Activated T-helper 1 cell treated with anti-CD3 and anti-CD28 coated beads, Interleukin-12 subunit alpha, Interleukin-12 subunit beta, Interleukin-2, Interleukin-4 antibody, amounts not matched to agents 30 ng/mL and 10 ng/mL and 1 ng/mL, durations not matched to agents 14 hours and 24 hours and 36 hours (primary cell): ENCODE measurements around the gene FBLN1. TPM values are rescaled to one million over a fixed set of nuclear protein-coding genes. Genes with fewer than 3 reads are reported as not detected.

Experiments
- DNase-seq: peaks from one replicate; pipeline ENCODE4 v3.0.0; 2021; ENCODE audit warnings: low spot score
- H3K27ac Mint-ChIP-seq: one replicate; pipeline ENCODE4 v1.8.0; 2021; ENCODE audit warnings: mild to moderate bottlenecking, mixed read lengths
- H3K27me3 Mint-ChIP-seq: one replicate; pipeline ENCODE4 v1.8.0; 2022; ENCODE audit warnings: mild to moderate bottlenecking, moderate library complexity, mixed read lengths; ENCODE audit not compliant: insufficient read depth
- H3K36me3 Mint-ChIP-seq: one replicate; pipeline ENCODE4 v1.8.0; 2021; ENCODE audit warnings: low read depth, mixed read lengths
- H3K4me1 Mint-ChIP-seq: one replicate; pipeline ENCODE4 v1.8.0; 2021; ENCODE audit warnings: low read depth, mixed read lengths
- H3K4me3 Mint-ChIP-seq: one replicate; pipeline ENCODE4 v1.8.0; 2021; ENCODE audit warnings: mild to moderate bottlenecking, moderate library complexity, mixed read lengths
- H3K9me3 Mint-ChIP-seq: one replicate; pipeline ENCODE4 v1.8.0; 2021; ENCODE audit warnings: mixed read lengths
- intact Hi-C: fragments of 100-400 bp; cut with micrococcal nuclease; formaldehyde crosslinking; loops from one replicate; pipeline ENCODE4 v1.15.1; 2024
- total RNA-seq: library from RNA; stranded (reverse); gene quantifications from 2 replicates; pipeline ENCODE4 v1.2.3, GENCODE V29; 2022

The FBLN1 gene
- total RNA-seq, 1 donor from 2014 or later = not detected

GRCh38 chr22:45638834-45639746 lies 136.4 kb downstream of the FBLN1 start:
- peaks cover 31% of the 10 kb centered on the region for H3K4me1 Mint-ChIP-seq
- H3K27ac Mint-ChIP-seq = peak overlapping the region; percentile 86
- H3K27me3 Mint-ChIP-seq = peaks cover 29% of the 10 kb centered on the region
- no peak for DNase-seq
- no peaks in the 10 kb centered on the region for H3K9me3 Mint-ChIP-seq
- H3K4me3 Mint-ChIP-seq = no peak overlapping the region
- intact Hi-C loops = no loop called here
- no peaks in the 10 kb centered on the region for H3K36me3 Mint-ChIP-seq

GRCh38 chr22:45639747-45640102 lies 137.0 kb downstream of the FBLN1 start:
- intact Hi-C loops = no loop called here
- Mint-ChIP-seq H3K27ac (no peak overlapping the region), H3K4me1 (peaks cover 31% of the 10 kb centered on the region), H3K27me3 (peaks cover 31% of the 10 kb centered on the region), H3K9me3 (no peaks in the 10 kb centered on the region), H3K36me3 (no peaks in the 10 kb centered on the region), H3K4me3 (no peak overlapping the region)
- no peak for DNase-seq

- peaks cover 37% of the 10 kb centered on the region for H3K27me3 Mint-ChIP-seq
- no peak for DNase-seq
- H3K9me3 Mint-ChIP-seq = no peaks in the 10 kb centered on the region
- H3K36me3 Mint-ChIP-seq = no peaks in the 10 kb centered on the region
- intact Hi-C loops = no loop called here
- H3K27ac Mint-ChIP-seq = no peak overlapping the region
- no peak overlapping the region for H3K4me3 Mint-ChIP-seq
- H3K4me1 Mint-ChIP-seq = peaks cover 31% of the 10 kb centered on the region
Observed at GRCh38 chr22:45640291-45640940, 137.7 kb downstream of the FBLN1 start.

- Mint-ChIP-seq H3K9me3 (no peaks in the 10 kb centered on the region), H3K27ac (no peak overlapping the region), H3K4me3 (no peak overlapping the region), H3K4me1 (peaks cover 31% of the 10 kb centered on the region), H3K36me3 (no peaks in the 10 kb centered on the region), H3K27me3 (peaks cover 42% of the 10 kb centered on the region)
- intact Hi-C loops = no loop called here
- DNase-seq = no peak
Observed at GRCh38 chr22:45640941-45641621, 138.4 kb downstream of the FBLN1 start.

- no peaks in the 10 kb centered on the region for H3K36me3 Mint-ChIP-seq
- no peak overlapping the region for H3K27ac Mint-ChIP-seq
- peaks cover 41% of the 10 kb centered on the region for H3K27me3 Mint-ChIP-seq
- DNase-seq = no peak
- H3K4me3 Mint-ChIP-seq = no peak overlapping the region
- H3K4me1 Mint-ChIP-seq = peaks cover 31% of the 10 kb centered on the region
- no peaks in the 10 kb centered on the region for H3K9me3 Mint-ChIP-seq
- intact Hi-C loops = no loop called here
Observed at GRCh38 chr22:45642986-45643385, 140.3 kb downstream of the FBLN1 start.

GRCh38 chr22:45644714-45645113 lies 142.0 kb downstream of the FBLN1 start:
- peaks cover 18% of the 10 kb centered on the region for H3K4me1 Mint-ChIP-seq
- DNase-seq = no peak
- H3K4me3 Mint-ChIP-seq = no peak overlapping the region
- no peaks in the 10 kb centered on the region for H3K9me3 Mint-ChIP-seq
- no peaks in the 10 kb centered on the region for H3K36me3 Mint-ChIP-seq
- H3K27me3 Mint-ChIP-seq = peaks cover 37% of the 10 kb centered on the region
- intact Hi-C loops = loop anchor here (1.0 to 2.0 kb wide), 2 partner anchors 66 to 220 kb away; no protein-coding TSS in a partner anchor
- H3K27ac Mint-ChIP-seq = no peak overlapping the region

- intact Hi-C loops = loop anchor here (1.0 to 2.0 kb wide), 2 partner anchors 66 to 219 kb away; no protein-coding TSS in a partner anchor
- Mint-ChIP-seq H3K4me3 (no peak overlapping the region), H3K27ac (no peak overlapping the region), H3K27me3 (peaks cover 37% of the 10 kb centered on the region), H3K36me3 (no peaks in the 10 kb centered on the region), H3K9me3 (no peaks in the 10 kb centered on the region), H3K4me1 (peaks cover 14% of the 10 kb centered on the region)
- no peak for DNase-seq
Observed at GRCh38 chr22:45645150-45645525, 142.5 kb downstream of the FBLN1 start.

DNA sequence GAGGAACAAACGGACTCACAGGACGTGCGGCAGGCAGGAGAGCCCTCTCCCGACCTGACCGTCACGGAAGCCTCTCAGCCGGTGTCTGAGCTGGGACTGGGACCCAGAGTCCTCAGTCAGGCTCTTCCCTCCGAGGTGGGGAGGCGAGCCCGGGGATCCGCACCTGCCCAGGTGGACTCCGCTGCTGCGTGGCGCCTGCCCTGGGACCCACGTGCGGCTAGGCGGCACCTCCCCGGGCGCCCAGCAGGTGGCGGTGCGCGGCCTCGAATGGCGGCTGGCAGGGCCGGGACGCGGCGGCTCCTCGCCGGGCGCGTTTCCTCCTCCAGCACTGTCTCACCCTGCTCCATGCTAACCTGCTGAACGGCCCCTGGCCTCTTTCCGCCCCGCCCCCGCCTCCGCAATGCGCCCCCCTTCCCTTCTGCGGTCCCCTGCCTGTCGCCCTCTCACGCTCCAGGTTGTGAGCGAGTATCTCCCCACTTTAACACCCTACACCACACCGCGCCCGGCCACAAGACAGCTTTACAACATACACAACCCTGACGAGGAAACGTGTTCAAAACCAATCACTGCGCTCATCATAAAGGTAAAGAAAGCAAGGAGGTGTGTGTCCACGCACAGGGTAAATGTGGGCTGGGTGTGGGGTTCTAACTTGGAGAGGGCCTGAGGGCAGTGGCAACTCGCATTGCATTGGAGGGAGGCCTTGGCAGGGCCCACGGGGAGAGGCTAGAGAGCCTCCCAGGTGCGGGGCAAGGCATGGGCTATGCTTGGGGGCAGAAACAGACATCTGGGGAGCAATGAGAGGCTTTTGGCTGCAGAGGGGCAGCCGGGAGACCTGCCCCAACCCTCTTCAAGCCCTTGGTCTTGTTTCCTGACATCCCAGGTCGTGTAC lies 143.1 kb downstream of the FBLN1 start:
- Mint-ChIP-seq H3K36me3 (no peaks in the 10 kb centered on the region), H3K9me3 (no peaks in the 10 kb centered on the region), H3K4me3 (no peak overlapping the region), H3K27me3 (peaks cover 37% of the 10 kb centered on the region), H3K27ac (peak overlapping the region; percentile 35), H3K4me1 (peaks cover 10% of the 10 kb centered on the region)
- DNase-seq = peak; percentile 70
- intact Hi-C loops = loop anchor here (1.0 to 2.0 kb wide), 2 partner anchors 67 to 219 kb away; no protein-coding TSS in a partner anchor

- no peak overlapping the region for H3K27ac Mint-ChIP-seq
- no peak for DNase-seq
- H3K4me1 Mint-ChIP-seq = peaks cover 2% of the 10 kb centered on the region
- no peak overlapping the region for H3K4me3 Mint-ChIP-seq
- H3K27me3 Mint-ChIP-seq = peaks cover 25% of the 10 kb centered on the region
- H3K36me3 Mint-ChIP-seq = no peaks in the 10 kb centered on the region
- H3K9me3 Mint-ChIP-seq = no peaks in the 10 kb centered on the region
- intact Hi-C loops = no loop called here
Observed at GRCh38 chr22:45647532-45648225, 145.0 kb downstream of the FBLN1 start.

DNA sequence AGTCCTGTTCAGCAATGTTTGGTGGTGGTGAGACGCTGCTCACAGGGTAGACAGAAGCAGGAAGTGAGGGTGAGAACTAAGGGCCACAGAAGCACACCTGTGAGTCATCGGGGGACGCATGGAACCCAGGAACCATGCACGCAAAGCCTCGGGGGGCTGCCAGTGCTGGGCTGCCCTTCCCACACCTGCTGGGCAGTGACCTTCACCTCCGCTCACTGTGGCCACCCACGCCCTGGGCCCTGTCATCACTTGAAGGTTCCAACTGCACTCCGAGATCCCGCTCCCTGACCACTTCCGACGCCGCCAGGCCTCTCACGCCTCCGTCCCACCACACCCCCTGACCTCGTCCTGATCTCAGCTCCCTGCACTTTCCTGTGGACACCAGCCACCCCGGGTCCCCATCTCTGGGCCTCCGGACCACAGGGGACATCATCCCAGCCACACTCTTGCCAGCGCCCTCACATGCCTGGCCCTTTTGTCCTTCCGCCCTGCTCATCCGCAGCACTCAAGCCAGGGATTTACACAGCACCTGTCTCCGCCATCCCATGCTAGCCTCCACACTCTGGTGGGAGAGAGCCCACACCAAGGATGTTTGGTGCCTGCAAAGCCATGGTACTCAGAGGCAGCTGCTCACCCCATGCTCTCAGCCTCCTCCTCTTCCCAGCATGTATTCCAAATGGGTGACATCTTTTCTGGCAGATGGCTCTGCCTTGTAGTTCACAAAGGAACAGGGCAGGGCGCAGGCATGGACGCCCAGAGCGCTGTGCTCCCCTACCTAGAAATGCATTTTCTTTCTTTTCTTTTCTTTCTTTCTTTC lies 145.8 kb downstream of the FBLN1 start:
- Mint-ChIP-seq H3K36me3 (no peaks in the 10 kb centered on the region), H3K4me1 (no peaks in the 10 kb centered on the region), H3K27me3 (peaks cover 24% of the 10 kb centered on the region), H3K27ac (no peak overlapping the region), H3K4me3 (no peak overlapping the region), H3K9me3 (no peaks in the 10 kb centered on the region)
- no peak for DNase-seq
- intact Hi-C loops = no loop called here

DNA sequence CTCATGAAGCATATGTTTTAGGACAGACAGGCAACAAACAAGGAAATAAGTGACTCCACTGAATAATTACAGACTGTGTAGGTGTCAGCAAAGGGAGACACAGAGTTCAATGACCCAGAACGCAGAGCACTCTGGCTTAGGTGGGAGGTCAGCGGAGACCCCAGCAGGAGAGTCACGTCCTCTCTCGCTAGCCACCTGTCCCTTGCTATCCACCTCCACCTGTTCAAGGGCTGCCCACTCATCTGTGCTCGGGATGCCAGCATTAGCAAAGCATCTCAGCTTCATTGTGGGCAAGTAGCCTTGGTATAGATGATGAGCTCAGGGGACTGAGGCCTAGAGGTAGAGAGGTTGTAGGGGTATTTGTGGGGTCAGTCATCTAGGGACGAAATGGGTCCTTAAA lies 147.1 kb downstream of the FBLN1 start:
- no peak overlapping the region for H3K4me3 Mint-ChIP-seq
- H3K36me3 Mint-ChIP-seq = no peaks in the 10 kb centered on the region
- H3K9me3 Mint-ChIP-seq = no peaks in the 10 kb centered on the region
- H3K27ac Mint-ChIP-seq = no peak overlapping the region
- intact Hi-C loops = no loop called here
- no peak for DNase-seq
- H3K4me1 Mint-ChIP-seq = no peaks in the 10 kb centered on the region
- peaks cover 20% of the 10 kb centered on the region for H3K27me3 Mint-ChIP-seq
